HG02610 (cell line): ENCODE measurements around the gene OSMR.

ENCODE experiments used
- ATAC-seq: cut with Tn5 transposase; IDR thresholded peaks from one replicate; pipeline ENCODE4 v1.9.1; 2021; ENCODE audit warnings: mild to moderate bottlenecking, moderate library complexity; ENCODE audit not compliant: unreplicated experiment

The OSMR gene

DNA sequence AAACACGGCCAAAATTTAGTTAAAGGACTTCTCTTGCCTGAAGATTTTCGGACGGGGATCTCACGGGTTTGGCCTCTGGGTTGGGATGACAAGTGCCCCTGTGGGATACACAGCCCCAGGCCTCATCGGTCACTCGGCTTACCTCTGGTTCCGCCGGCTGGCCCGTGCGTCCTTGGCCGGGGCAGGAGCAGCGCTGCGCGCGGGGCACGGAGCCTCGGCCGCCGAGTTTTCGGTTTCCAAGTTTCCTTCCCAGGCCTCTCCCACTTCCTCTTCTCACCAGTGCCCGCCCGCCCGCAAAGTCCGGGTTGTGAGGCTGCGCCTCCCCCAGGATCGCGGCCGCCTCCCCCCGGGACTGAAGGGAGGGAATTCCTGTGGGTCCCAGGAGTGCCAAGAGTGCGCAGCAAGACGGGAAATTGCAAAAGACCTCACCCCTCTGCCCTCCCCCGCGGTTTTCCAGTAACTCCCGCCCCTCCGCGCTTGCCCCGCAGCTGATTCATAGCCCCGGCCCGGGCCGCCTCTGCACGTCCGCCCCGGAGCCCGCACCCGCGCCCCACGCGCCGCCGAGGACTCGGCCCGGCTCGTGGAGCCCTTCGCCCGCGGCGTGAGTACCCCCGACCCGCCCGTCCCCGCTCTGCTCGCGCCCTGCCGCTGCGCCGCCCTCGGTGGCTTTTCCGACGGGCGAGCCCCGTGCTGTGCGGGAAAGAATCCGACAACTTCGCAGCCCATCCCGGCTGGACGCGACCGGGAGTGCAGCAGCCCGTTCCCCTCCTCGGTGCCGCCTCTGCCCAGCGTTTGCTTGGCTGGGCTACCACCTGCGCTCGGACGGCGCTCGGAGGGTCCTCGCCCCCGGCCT, at the start of gene OSMR:
TSS of gene OSMR (plus strand) at position 487 of the 853 bp plus-strand sequence. CDS start 23,033 bp downstream, outside the sequence.
- no peak for ATAC-seq

DNA sequence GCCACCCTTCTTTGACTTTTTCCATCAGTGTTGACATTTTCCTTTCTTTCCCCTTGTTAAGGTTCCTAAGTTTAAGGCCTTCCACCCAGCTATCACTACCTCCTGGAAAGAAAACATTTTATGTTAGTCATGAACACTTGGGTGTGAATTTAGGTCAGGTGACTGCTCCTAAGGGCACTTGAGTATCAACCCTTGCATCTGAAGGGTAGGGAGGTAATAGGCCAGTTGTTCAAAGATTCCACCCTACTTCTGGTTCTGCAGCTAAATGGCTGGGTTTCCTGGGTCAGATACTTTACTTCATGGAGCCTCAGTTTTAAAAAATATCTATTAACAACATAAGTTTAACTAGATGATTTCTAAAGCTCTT, 49.1 kb upstream of the OSMR start:
- no peak for ATAC-seq

DNA sequence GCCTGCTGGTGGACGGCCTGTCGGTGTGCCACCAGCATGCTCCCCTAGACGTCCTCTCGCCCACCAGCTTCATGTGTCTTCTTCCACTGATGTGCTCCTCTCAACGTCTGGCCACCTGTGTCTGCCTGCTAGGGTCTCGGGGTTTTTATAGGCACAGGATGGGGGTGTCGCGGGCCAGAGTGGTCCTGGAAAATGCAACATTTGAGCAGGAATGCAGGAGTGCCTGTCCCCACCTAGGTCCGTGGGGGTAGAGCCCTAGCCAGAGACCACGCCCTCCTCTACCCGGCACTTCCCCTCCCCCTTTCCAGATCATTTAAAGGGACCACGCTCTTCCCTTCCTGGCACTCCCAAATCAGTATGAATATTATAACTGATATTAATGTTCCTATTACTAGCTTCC, 48.0 kb upstream of the OSMR start:
- no peak for ATAC-seq

DNA sequence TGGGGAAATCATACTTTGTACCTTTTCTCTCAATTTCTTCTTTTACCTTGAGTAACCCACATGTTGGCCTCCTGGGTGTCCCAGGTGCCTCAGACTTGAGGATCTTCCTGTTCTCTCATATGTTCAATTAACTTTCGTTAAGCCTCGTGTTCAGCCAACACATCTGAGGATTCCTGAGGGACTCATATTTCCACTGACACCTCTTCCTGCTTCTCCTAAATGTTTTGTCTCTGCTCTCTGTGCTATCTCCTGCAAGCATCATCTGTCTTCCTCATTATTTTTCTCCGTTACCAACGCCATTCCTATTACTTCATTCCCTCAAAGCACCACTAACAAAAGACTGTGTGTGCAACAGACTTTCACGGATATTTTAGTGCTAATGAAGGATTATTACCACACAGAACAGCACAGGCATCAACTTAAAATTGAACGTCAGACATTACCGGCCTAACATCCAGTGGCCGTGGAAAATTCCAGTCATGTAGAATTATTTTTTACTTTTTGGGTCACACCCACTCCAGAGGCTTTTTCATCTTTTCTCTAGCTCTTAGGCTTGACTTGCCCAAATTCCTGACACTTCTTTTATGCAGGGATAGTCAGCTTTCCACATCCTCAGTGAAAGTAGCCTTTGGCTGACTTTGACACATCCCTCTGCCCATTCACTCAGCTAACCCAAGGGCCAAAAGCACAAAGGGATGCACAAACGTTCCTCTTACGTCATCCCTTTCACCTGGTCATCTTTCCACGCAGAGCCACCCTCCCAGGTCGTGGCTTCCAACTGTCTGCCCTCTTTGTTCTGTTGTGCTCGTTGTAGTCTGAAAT, 46.0 kb upstream of the OSMR start:
- ATAC-seq: no peak

DNA sequence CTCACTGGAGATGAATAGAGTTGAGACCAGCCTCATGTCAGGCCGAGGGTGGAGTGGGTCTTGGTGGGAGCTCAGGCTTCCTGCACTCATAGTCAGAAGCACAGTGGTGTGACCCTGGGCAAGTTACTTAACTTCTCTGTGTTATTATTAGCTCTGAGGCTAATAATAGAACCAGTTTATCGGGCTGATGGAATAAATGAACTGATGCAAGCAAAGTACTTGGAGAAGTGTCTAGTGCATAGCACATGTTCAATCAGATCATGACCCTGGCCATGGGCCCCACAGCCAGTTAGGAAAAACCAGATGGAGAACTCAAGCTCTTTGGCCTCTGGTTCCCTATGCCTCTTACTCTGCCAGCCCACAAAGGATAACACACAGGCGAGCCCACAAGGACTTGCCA, 45.3 kb upstream of the OSMR start:
- no peak for ATAC-seq

DNA sequence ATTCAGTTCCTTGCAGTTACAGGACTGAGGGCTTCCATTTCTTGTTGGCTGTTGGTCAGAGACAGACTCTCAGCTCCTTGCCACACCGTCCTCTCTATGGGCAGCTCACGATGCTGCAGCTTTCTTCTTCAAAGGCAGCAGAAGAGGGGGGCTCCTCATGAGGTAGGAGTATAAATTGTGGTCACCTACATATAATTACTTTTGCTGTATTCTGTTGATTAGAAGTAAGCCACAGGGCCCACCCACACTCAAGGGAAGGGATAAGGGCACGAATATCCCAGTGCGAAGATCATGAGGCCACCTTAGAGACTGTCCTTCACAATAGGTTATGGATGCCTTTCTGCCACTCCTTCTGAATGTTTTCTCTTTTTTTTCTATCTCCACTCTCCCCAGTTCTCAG, 43.7 kb upstream of the OSMR start:
- no peak for ATAC-seq

DNA sequence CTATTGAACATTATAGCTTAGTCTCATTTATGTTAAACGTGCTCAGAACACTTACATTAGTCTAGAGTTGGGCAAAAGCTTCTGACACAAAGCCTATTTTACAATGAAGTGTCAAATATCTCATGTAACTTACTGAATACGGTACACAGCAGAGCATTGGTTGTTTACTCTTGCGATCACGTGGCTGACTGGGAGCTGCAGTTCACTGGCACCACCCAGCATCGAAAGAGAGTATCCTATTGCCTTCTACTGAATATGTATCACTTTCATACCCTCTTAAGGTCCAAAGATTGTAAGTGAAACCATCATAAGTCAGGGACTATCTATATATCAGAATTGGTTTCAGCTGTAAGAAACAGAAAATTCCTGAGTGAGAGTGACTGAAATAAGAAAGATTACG, 42.6 kb upstream of the OSMR start:
- ATAC-seq: no peak

DNA sequence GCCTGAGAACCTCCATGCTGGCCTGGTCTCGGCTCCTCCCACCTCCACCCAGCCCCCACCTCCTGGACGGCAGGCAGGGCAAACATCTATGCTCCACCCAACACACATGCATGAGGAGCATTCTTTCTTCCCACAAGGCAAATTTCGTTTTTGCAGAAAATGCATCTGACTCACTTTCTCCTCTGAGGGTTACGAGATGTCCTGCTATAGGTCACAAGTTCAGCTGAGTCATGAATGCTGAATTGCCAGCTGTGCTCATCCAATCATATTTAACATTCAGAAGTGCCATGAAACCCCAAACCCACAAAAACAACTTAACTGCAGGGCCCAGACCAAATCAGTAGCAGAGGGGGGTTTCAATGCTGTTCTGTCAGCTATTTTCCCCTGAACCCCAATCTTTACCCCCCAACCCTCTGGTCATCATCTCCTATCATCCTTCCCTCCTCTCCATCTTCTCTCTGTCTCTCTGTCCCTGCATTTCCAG, 39.0 kb upstream of the OSMR start:
- no peak for ATAC-seq

DNA sequence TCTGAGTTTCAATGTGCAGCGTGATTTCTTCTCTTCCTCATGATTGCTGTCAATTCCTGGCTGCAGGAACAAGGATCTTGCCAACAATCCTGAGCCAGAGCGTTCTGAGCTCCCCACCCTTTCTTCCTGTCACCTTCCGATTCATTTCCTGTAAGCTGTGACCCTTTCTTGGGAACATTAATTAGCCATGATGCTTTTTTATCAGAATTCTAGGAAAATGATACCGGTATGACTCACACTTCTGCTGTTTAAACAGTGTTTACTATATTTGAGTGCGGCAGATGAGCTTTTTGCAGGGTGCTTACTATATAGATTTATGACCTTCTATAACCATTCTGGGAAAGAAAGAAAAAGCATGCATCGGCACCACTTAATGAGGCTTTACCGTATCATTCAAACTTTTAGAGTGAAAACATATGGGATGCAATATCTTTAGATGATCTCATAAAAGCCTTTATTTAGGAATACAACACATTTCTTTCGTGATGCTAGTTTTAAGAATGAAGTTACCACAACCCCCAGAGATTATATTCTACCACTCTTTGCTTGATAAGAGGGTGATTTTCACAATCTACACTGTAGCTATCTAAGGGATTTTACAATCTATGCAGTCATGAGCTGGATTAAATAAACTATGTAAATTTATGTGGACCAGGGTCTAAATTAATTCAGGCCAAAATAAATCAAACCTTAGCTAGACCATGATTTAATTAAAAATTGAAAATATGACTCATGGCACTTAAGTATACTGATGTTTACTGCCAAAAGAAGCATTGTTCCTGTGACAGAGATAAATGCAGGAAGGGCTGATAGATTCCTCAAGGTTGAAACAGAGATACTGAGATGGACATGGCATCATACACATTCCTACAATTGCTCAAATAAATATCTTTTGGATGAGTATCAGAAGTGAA, 38.0 kb upstream of the OSMR start:
- no peak for ATAC-seq

DNA sequence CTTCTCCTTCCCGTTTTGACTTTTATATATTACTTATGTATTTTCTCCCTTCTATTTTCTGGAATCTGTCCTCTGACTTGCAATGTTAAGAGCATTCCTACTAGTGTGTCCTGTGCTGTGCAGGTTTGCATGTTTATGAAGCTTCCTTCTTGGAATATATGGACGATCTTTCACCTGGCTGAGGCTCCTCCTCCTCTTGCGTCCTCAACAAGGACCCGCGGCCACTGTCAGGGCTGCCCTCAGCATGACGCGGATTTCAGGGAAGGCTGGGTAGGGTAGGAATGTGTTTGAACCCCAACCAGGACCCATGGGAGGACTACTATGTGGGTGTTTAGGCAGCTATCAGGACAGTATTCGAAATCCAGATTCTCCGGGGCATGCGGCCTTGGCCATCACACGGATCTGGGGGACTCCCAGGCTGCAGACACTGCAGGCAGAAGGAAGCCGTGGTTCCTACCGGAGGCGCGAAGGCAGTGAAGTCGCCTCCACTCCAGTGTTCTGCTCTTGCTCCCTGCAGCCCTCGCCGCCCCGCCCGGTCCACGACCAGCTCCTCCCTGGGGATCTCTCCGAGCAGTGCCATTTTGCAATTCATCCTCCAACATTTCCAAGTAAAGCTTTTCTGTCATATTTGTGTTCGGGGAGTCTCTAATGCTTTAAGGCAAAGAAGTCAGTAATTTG, 37.0 kb upstream of the OSMR start:
- ATAC-seq: no peak

DNA sequence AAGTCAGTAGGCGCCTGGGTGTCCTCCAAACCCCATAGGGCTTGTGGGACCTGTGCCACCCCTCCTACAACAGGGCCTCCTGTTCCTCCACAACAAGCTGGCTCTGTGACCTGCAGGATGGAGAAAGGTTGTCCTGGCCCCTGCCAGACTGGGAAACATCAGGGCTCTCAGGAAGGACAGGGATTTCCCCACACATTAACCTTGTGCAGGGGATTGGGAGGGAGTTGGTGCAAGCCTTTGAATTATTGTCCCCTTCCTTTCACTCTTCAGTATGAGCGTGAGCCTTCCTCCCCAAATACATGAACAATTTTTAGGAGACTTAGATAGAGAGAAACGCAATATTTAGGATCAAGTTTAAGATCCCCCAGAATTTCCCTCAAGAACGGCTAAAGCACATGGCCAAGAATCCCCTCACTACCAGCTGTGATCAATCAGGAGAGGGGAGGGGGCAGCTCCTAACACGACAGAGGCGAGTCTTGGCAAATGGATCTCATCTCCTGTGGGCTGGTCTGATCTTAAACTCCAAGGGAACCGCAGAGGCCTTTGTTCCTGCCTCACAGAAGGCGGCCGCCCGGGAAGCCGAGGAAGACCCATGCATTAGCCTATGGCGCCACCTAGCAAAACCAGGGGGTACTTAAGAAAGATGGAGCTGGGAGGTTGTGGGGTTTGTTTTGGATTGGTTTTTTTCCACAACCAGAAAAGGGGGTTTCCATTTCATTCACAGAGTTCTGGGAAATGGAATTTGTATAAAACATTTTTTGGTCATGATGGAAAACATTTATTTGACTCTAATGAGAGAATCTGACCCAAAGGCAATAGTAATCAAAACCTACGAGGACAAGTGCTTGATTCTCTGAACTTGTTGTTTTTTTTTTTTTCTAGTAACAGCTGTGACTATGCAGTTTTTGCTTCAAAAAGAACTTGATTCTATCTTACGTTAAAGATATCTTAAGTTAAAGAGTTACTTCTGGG, 36.1 kb upstream of the OSMR start:
- ATAC-seq: no peak

DNA sequence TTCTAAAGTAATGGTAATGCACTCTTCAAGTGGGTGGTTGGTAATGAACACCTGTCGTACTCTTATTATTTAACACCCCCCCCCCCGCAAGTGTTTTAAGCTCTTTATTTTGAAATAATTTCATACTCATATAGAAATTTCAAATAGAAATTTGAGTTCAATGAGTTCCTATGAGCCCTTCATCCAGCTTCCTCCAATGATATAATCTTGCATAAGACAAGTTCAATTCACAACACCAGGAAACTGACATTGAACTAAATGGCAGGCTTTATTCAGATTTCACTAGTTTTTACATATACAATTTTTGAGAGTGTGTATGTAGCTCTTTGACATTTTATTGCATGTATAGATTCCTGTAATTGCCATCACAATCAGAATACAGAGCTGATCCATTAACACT, 30.9 kb upstream of the OSMR start:
- ATAC-seq: no peak

DNA sequence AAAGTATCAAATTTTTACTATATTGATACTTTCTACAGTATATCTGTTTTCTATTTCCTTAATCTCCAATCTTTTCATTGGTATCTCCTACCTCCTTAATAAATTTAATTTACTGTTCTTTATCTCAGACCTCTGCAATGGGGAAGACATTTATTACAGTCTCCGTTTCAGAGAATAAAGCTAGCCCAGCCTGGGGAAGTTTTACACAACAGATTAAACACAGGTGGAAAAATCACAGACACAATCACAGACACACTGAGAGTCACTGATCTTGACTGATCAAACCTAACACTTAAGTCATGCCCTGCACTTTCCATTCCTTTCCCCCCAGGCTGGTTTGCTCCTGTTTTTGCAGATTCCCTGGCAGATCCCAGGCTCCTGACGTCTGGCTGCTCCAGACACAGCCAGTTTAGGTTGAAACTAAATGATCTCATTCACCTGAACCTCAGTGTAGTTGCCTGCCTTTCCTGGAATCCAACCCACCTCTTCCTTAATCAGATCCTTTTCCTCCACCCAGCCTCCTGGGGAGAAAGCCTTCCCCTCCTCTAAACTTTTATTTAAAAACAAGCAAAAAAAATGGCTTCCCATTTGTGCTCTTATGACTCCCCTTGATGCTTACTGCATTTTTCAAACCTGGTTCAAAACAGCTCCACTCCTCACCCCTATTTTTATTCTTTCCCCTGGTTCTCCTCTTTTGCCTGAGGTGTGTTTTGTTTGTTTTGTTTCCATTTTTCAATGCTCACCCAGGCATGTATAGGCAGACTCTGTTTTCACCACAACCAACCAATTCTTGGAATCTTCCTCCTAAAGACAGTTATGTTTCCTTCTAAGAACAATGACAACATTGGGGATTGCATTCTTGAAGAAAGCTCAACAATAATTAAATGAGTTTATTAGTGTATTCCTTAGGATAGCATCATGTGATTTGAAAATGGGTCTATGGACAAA, 29.5 kb upstream of the OSMR start:
- no peak for ATAC-seq

DNA sequence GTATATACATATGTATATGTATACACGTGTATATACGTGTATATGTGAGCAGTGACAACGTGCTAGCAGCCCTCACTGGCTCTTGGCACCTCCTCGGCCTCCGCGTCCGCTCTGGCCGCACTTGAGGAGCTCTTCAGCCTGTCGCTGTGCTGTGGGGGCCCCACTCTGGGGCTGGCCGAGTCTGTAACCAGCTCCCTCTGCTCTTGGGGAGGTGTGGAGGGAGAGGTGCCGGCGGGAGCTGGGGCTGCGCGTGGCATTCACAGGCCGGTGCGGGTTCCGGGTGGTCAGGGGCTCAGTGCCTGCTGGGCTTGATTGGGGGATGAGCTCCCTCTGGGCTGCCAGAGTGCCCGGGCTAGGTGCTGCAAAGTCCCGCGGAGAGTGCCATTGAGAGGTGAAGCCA, 24.1 kb upstream of the OSMR start:
- ATAC-seq: no peak

DNA sequence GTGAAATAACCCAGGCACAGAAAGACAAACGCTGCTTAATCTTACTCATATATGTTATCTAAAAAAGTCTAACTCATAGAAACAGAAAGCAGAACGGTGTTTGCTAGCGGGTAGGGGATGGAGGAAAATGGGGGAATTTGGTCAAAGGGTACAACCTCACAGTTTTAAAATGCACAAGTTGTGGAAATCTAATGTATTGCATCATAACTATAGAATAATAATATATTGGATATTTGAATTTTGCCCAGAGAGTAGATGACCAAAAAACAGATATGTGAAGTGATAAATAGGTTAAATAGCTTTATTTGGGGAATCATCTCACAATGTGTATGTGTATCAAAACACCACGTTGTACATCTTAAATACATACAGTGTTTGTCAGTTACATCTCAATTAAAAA, 22.3 kb upstream of the OSMR start:
- no peak for ATAC-seq

DNA sequence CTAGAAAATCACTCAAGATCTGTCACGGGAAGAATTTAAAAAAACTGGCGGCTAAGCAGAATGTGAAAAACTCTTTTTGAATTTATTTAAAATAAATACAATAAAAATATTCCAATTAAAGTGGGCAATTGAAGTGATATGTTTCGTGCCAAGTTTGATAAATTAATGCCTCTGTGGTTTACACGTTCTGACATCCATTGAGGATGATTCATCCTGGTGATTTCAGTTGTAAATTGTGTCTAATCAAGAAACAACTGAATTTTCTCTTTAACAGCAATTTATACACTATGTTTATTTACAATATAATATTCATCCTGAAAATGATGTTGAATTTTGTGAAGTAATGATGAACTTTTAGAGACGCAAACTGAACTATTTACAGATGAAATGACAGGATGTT, 21.0 kb upstream of the OSMR start:
- no peak for ATAC-seq

DNA sequence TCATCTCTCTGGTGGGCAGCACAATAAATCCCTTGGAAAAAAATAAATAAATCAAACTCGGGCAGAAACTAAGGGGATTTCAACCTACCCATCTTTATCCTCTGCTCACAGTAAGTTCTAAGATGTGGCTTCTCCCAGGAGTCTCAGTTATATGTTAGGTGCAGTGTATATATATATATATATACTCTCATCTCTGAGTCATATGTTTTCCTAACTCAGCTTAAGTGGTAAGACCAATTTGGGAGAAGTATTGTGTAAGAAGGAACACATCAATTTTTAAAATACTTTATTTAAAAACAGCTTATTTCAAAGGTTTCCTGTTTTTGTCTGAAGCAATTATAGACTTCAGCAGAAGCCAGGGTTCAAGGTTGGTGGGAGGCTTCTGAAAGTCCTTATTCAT, 20.3 kb upstream of the OSMR start:
- no peak for ATAC-seq

DNA sequence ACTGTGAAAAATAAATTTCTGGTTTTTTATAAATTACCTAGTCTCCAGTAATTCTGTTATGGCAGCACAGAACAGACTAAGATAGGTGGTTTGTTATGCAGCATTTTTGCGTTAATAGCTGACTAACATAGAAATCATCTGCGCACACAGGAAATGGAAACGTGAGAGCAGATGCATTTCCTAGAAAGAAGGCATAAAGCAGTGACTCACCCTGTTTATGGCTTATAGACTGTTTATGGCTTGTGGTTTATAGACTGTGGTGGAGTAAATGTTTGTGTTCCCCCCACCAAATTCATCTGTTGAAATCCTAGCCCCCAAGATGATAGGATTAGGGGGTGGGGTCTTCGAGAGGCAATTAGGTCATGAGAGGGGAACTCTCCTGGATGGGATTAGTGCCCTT, 18.3 kb upstream of the OSMR start:
- ATAC-seq: no peak
